Fibroblast of the conjunctiva (primary cell): ENCODE measurements around the gene MIOX.

ENCODE experiments used
- DNase-seq: peaks from one replicate; pipeline ENCODE4 v3.0.0-alpha.2; 2010; ENCODE audit warnings: low read depth

Gene MIOX

GRCh38 chr22:50490531-50491308 lies 4.1 kb downstream of the MIOX start:
- no peak for DNase-seq

- no peak for DNase-seq
Measured at GRCh38 chr22:50497093-50497492, 10.4 kb downstream of the MIOX start.

GRCh38 chr22:50498322-50498890 lies 11.7 kb downstream of the MIOX start:
- peak; percentile 31 for DNase-seq

- no peak for DNase-seq
Measured at GRCh38 chr22:50500452-50500851, 13.8 kb downstream of the MIOX start.

- DNase-seq, result no peak
Measured at GRCh38 chr22:50502096-50502495, 15.4 kb downstream of the MIOX start.

- no peak for DNase-seq
Measured at GRCh38 chr22:50502628-50503474, 16.2 kb downstream of the MIOX start.

- no peak for DNase-seq
Measured at GRCh38 chr22:50503475-50504145, 17.0 kb downstream of the MIOX start.

- no peak for DNase-seq
Measured at GRCh38 chr22:50504369-50505211, 17.9 kb downstream of the MIOX start.

GRCh38 chr22:50505276-50505775 lies 18.7 kb downstream of the MIOX start:
- no peak for DNase-seq

GRCh38 chr22:50505776-50506610 lies 19.3 kb downstream of the MIOX start:
- DNase-seq, result no peak

- no peak for DNase-seq
Measured at GRCh38 chr22:50506611-50507420, 20.2 kb downstream of the MIOX start.

GRCh38 chr22:50507421-50507990 lies 20.8 kb downstream of the MIOX start, which contains the start of gene LMF2:
LMF2 (minus strand) TSS chr22:50507702; CDS start chr22:50507675, 27 bp downstream.
- DNase-seq, result no peak

GRCh38 chr22:50507991-50508884 lies 21.6 kb downstream of the MIOX start, which contains the start of gene NCAPH2:
NCAPH2 (plus strand) TSS chr22:50508224; CDS start chr22:50508338, 114 bp downstream.
- peak; percentile 93 for DNase-seq

- no peak for DNase-seq
Measured at GRCh38 chr22:50508897-50509296, 22.2 kb downstream of the MIOX start.

GRCh38 chr22:50513175-50513574 lies 26.5 kb downstream of the MIOX start:
- DNase-seq, result no peak

- DNase-seq, result no peak
Measured at GRCh38 chr22:50516068-50516467, 29.4 kb downstream of the MIOX start.

GRCh38 chr22:50516891-50517290 lies 30.2 kb downstream of the MIOX start:
- no peak for DNase-seq
